Stimulated activated CD8-positive, alpha-beta memory T cell treated with anti-CD3 and anti-CD28 coated beads, Interleukin-4, amount 100 ng/mL, for 1 hour (primary cell): ENCODE results near the gene TTC19.
"Not testable (repeated sequence)": the region's sequence is repeated elsewhere in the genome, so short reads cannot be mapped to it uniquely, and the experiment has no call there.

Source experiments
- DNase-seq, 2 donors: peaks; one replicate each; pipeline ENCODE4 v3.0.0-alpha.2; 2020; ENCODE audit warnings: low read depth in 2 of 2, low spot score in 1 of 2

TTC19 gene

GRCh38 chr17:16027708-16028584, 28.3 kb downstream of the TTC19 start:
- no peak for DNase-seq

GRCh38 chr17:16033729-16034349, 34.2 kb downstream of the TTC19 start:
- no peak for DNase-seq

- DNase-seq: no peak
Measured at GRCh38 chr17:16036261-16036660, 36.6 kb downstream of the TTC19 start.

GRCh38 chr17:16037636-16038035, 38.0 kb downstream of the TTC19 start:
- no peak for DNase-seq

GRCh38 chr17:16040710-16041251, 41.2 kb downstream of the TTC19 start:
- DNase-seq: no peak

- no peak for DNase-seq
Measured at GRCh38 chr17:16044487-16044886, 44.9 kb downstream of the TTC19 start.

GRCh38 chr17:16046966-16047365, 47.3 kb downstream of the TTC19 start:
- DNase-seq: no peak

GRCh38 chr17:16048811-16049449, 49.3 kb downstream of the TTC19 start:
- DNase-seq: no peak

GRCh38 chr17:16050844-16051243, 51.2 kb downstream of the TTC19 start:
- DNase-seq: no peak

- DNase-seq: no peak
Measured at GRCh38 chr17:16052486-16052885, 52.9 kb downstream of the TTC19 start.

GRCh38 chr17:16055139-16055538, 55.5 kb downstream of the TTC19 start:
- DNase-seq: not testable (repeated sequence)

- DNase-seq: no peak
Measured at GRCh38 chr17:16061631-16062030, 62.0 kb downstream of the TTC19 start.

- DNase-seq: no peak
Measured at GRCh38 chr17:16066125-16066524, 66.5 kb downstream of the TTC19 start.

- no peak for DNase-seq
Measured at GRCh38 chr17:16068323-16068722, 68.7 kb downstream of the TTC19 start.

- no peak for DNase-seq
Measured at GRCh38 chr17:16072031-16072430, 72.4 kb downstream of the TTC19 start.

GRCh38 chr17:16073845-16074244, 74.2 kb downstream of the TTC19 start:
- no peak for DNase-seq

- DNase-seq: no peak
Measured at GRCh38 chr17:16074423-16074822, 74.8 kb downstream of the TTC19 start.

- DNase-seq: no peak
Measured at GRCh38 chr17:16075949-16076348, 76.3 kb downstream of the TTC19 start.
